ENCODE results near the gene PPIL1. TPM values are rescaled to one million over a fixed set of nuclear protein-coding genes. Genes with fewer than 3 reads are reported as not detected.

The PPIL1 gene
- total and polyA plus RNA-seq, 2 of the 4 experiments (the other 2 are of a cell fraction) = 28.4 to 58.4 TPM

- dilution Hi-C loops (cut with HindIII; ENCODE audit: low sequenced_read_pairs, unreplicated experiment) (no loop called here), intact Hi-C loops (cut with micrococcal nuclease) (loop anchor here (2.0 kb wide), 1 partner anchor 108 kb away; no protein-coding TSS in a partner anchor), in situ Hi-C loops (cut with MboI; ENCODE audit: low sequenced_read_pairs) (no loop called here)
- Histone ChIP-seq H3K4me1 (ENCODE audit: control insufficient read depth, insufficient read depth, low read length) (peaks cover 4% of the 10 kb centered on the region), H4K8ac (ENCODE audit: low read depth in 2 of 2, low read length in 2 of 2) (peak overlapping the region; percentile 90 to 97), H2AK5ac (ENCODE audit: low read depth, low read length) (peak overlapping the region; percentile 68), H3K4me2 (ENCODE audit: low read depth, low read length) (peak overlapping the region; percentile 82), H2BK20ac (ENCODE audit: low read depth, low read length) (no peak overlapping the region), H3K56ac (ENCODE audit: extremely low read depth, insufficient read depth, low read length) (peak overlapping the region; percentile 99), H2AK9ac (replicated peaks; ENCODE audit: low read depth, low read length, poor library complexity) (no peak overlapping the region), H3K9ac (ENCODE audit: low read depth, low read length) (peak overlapping the region; percentile 95), H2BK120ac (ENCODE audit: low read depth, low read length) (peak overlapping the region; percentile 32; the same call in 1 of the 2 replicates), H3K14ac (replicated peaks; ENCODE audit: low read depth, low read length) (peak overlapping the region; percentile 91), H2AFZ (replicated peaks; ENCODE audit: low read length, poor library complexity) (peak overlapping the region; percentile 93), H3K18ac (ENCODE audit: low read depth, low read length) (no peak overlapping the region), H4K20me1 (ENCODE audit: insufficient read depth, low read length) (no peaks in the 10 kb centered on the region), H3K9me3 (ENCODE audit: control insufficient read depth, insufficient read depth, low read length) (no peaks in the 10 kb centered on the region), H2BK15ac (ENCODE audit: low read depth, low read length) (no peak overlapping the region), H4K5ac (ENCODE audit: low read depth, low read length) (peak overlapping the region; percentile 62), H2BK5ac (ENCODE audit: low read depth, low read length, poor library complexity, severe bottlenecking) (peak overlapping the region; percentile 35), H3K4me3 (ENCODE audit: insufficient read depth, low read depth, low read length) (peak overlapping the region; percentile 60), H3K79me1 (ENCODE audit: low read depth in 1 of 2, low read length in 2 of 2) (peaks cover 19 to 28% of the 10 kb centered on the region in 2 experiments), H4K91ac (ENCODE audit: insufficient read depth, low read depth, low read length) (peak overlapping the region; percentile 63), H3K27ac (ENCODE audit: insufficient read depth, low read length) (peak overlapping the region; percentile 24), H3K9me1 (ENCODE audit: insufficient read depth, low read length) (0 out of 2 replicates have a peak, but pooled peaks cover 6% of the 10 kb centered on the region), H3K36me3 (ENCODE audit: control insufficient read depth, insufficient read depth, low read length) (no peaks in the 10 kb centered on the region), H3K23ac (ENCODE audit: low read depth, low read length) (peak overlapping the region; percentile 71), H3K27me3 (ENCODE audit: control insufficient read depth, insufficient read depth, low read length) (no peaks in the 10 kb centered on the region), H3K4ac (ENCODE audit: low read depth, low read length) (peak overlapping the region; percentile 83)
- TF ChIP-seq CTCF (conservative IDR thresholded peaks at IDR 0.05; ENCODE audit: low read depth, low read length) = no peak
- no peak for TF ChIP-seq BHLHE40 (IDR thresholded peaks at IDR 0.05; ENCODE audit: low read depth, low read length)
- TF ChIP-seq USF2 (IDR thresholded peaks at IDR 0.05; ENCODE audit: low read depth, low read length) = no peak
- no TSS peak for BruUV-seq (replicated peaks)
- peak; percentile 3 for ATAC-seq (ENCODE audit: low read depth)
- no peak for DNase-seq
- CTCF ChIA-PET = interaction anchor here (0.7 to 1.8 kb wide), 6 partner anchors 11 to 434 kb away, joined by 3 to 8 read pairs (median 6); partner anchors contain the start of gene C6orf89
- POLR2A ChIA-PET (ENCODE audit: unreplicated experiment) = interaction anchor here (0.8 kb wide), 1 partner anchor 26 kb away, joined by 3 read pairs; no protein-coding TSS in a partner anchor
- 9% methylated on average over 1 of the region's 6 CpGs; no CpG with 5 or more reads in 1 of the 2 experiments for WGBS, 2 experiments (ENCODE audit: extremely low coverage in 2 of 2, insufficient read length in 1 of 2)
Measured at GRCh38 chr6:36875250-36875633, 639 bp upstream of the PPIL1 start.

All from IMR-90 (cell line).